ENCODE measurements around the gene LRRC8C.
A peak's percentile ranks its signal among the peaks of the same experiment; 100 is the strongest.

LRRC8C gene

DNA sequence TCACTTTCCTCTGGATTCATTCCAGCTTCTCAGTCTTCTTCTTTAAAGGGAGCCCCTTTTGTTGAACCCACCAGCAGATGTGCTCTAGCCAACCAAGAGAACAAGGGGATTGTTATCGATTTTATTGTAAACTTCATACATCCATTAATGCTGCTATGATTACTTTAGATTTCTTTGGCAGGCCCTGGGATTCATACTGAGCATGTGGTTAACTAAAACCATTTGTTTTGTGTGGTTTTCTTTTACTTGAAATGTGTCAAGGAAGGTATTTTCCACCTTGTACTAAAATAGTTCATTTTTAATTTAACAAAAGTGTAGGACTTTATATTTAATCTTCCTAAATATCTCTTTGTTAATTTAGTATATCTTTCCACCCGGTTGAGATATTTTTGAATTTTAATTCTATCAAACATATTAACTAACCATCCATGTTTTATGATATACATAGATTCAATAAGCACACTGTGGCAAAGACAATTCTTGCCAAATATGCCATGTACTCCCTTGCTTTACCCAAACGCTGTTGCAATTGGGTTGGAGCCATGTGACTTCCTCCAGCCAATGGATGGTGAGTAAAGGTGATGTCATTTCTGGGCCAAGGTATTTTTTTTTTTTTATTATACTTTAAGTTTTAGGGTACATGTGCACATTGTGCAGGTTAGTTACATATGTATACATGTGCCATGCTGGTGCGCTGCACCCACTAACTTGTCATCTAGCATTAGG, 113.7 kb downstream of the LRRC8C start:
- TF ChIP-seq ZNF274 (IDR thresholded peaks at IDR 0.05; ENCODE audit: low read depth, low read length) = no peak
- no peak overlapping the region for H3K4me3 ChIP-seq (ENCODE audit: low read length)

DNA sequence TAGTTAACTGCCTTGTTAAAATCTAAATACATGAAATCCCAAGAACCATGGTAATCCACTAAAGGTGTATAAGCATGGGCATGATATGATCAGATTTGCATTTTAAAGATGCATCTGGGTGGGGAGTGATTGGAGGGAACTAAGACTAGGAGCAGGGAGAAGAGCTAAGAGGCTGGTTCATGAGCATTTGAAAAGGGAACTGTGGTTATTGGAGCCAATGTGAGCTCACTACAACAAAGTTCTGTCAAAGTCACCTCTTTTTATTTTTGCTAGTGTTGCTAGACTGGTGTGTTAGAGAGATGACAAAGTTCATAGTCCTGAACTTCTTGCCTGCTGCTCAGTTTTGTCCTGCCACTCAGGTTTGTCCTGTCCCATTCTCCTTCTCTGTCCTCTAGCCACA, 120.8 kb downstream of the LRRC8C start:
- no peak overlapping the region for H3K4me3 ChIP-seq (ENCODE audit: low read length)
- no peak for TF ChIP-seq ZNF274 (IDR thresholded peaks at IDR 0.05; ENCODE audit: low read depth, low read length)

DNA sequence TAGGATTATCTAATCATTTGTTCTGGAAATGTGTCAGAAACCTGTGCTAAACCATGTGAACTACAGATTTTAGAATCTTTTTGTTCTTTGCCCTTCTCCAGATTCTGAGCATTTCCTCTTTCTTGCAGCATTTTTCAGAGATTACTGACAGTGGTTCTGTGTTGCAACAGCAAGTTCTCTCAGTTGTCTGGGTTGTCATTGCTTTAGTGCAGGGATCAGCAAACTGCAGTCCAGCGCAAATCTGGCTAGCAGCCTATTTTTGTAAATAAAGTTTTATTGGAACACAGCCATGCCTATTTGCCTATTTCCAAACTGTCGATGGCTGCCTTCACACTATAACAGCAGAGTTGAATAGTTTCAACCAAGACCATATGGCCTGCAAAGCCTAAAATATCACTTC, 121.6 kb downstream of the LRRC8C start:
- H3K4me3 ChIP-seq (ENCODE audit: low read length) = no peak overlapping the region
- no peak for TF ChIP-seq ZNF274 (IDR thresholded peaks at IDR 0.05; ENCODE audit: low read depth, low read length)

DNA sequence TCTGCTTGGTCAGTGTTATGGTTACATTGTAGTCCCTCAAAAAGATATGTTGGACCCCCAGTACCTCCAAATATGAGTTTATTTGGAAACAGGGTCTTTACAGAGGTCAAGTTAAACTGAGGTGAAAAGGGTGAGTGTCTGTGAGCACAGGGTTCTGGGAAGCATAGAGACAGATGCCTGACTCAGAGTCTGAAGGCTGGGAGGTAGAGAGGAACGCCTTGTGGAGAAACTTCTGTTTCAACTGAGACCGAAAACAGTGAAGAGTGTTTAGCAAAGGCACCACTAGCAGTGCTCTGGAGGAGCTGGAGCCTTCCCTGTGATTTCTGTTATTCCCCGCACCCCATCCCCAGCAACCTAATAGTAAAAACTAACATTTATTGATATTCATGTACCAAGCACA, 122.7 kb downstream of the LRRC8C start:
- no peak overlapping the region for H3K4me3 ChIP-seq (ENCODE audit: low read length)
- TF ChIP-seq ZNF274 (IDR thresholded peaks at IDR 0.05; ENCODE audit: low read depth, low read length) = no peak

DNA sequence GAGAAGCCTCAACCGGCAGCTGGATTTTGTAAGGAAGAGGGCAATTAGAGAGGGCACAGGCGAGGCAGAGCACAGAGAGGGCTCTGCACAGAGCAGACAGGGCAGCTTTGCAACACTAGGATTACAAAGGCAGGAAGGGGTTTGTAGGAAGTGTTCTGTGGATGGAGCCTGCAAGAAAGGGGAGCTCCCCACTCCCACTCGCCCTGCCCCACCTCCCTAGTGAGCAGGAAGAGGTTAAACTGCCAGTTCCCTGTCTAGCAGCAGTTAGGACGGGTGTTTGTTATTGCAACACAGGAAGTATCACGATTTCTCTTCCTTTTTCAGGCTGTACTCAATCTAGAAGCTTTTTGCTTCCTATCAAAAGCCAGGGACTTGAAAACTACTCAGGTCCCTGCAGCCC, 124.6 kb downstream of the LRRC8C start:
- TF ChIP-seq ZNF274 (IDR thresholded peaks at IDR 0.05; ENCODE audit: low read depth, low read length) = no peak
- H3K4me3 ChIP-seq (ENCODE audit: low read length) = no peak overlapping the region; the same call in 1 of the 2 replicates

DNA sequence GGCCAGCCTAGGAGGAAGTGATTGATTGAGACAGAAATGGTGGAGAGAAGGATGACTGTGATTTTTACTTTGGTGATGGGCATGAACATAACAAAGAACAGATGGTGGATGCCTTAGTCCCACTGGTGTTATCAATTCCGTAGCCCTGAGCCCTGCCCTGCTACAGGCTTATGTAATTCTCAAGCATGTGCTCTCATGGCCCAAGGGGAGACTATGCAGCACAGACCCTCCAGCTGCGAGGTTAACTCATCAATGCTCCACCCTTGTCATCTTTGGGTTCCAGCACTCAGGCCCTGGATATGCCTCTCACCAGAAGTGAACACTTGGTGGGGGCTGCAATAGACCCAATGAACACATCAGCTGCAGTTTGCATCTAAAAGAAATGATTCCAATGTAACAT, 125.2 kb downstream of the LRRC8C start:
- peak overlapping the region; percentile 1; the same call in 1 of the 2 replicates for H3K4me3 ChIP-seq (ENCODE audit: low read length)
- no peak for TF ChIP-seq ZNF274 (IDR thresholded peaks at IDR 0.05; ENCODE audit: low read depth, low read length)

DNA sequence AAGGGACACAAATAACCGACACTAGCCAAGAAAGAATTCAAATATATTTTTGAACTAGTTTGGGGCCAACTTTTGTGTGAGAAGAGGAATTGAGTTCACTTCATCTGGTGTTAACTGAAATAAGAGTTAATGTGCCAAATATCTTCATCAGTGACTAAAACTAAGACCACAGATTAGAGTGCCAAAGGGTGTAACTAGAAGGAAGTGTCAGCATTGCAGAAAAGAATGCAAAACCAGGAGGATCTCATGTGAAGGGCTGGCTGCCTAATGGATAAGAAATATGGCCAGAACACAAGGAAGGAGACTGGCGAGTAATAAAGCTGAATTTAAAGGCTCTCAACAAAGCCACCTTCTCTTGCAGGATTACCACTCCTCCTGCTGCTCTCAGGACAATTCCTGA, 126.1 kb downstream of the LRRC8C start:
- TF ChIP-seq ZNF274 (IDR thresholded peaks at IDR 0.05; ENCODE audit: low read depth, low read length) = no peak
- no peak overlapping the region for H3K4me3 ChIP-seq (ENCODE audit: low read length)

DNA sequence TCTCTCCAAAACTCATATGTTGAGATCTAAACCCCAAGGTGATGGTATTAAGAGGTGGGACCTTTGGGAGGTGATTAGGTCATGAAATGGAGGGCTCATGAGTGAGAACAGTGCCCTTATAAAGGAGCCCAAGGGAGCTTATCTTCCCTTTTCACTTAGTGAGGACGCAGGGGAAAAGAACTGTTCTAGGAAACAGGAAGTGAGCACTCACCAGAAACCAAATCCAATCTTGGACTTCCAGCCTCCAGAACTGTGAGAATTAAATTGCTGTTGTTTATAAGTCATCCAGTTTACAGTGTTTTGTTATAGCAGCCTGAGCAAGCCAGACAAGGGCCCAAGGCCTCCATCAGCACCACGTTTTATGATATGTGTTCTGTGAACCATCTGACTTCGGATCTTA, 127.6 kb downstream of the LRRC8C start:
- no peak for TF ChIP-seq ZNF274 (IDR thresholded peaks at IDR 0.05; ENCODE audit: low read depth, low read length)
- H3K4me3 ChIP-seq (ENCODE audit: low read length) = no peak overlapping the region

DNA sequence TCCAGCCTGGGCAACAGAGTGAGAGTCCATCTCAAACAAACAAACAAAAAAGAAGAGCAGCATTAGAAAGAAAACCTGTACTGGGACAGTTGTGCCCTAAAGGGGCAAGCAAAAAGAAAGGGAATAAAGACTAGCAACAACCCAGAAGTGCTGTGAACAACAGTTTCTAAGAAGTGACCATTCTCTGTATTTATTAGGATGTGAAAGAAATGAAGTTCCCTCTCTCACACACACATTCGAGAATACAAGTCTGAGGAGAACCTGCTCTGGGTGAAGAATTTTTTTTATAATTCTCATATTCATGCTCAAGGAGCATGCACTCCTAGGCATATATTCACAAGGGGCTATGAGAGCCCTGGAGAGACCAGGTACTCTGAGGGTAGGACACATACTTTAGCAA, 128.4 kb downstream of the LRRC8C start:
- H3K4me3 ChIP-seq (ENCODE audit: low read length) = no peak overlapping the region
- no peak for TF ChIP-seq ZNF274 (IDR thresholded peaks at IDR 0.05; ENCODE audit: low read depth, low read length)

DNA sequence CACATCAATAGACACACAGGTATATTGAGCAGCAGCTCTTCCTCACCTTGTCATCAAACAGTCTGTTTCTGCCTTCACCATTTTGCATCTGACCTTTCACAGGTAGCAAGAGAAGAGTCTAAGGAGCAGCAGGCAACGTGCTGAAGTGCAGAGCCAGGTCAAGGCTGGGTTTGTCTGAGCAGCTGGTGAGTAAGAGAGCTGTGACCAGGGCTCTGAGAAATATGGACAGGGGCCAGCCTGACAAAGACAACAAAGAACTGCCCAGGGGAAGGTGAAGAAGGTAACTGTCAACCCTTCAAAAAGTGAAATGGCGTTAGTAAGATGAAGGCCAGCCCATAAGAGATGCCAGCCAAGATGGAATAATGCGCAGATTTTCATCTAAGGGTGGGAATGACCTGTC, 129.0 kb downstream of the LRRC8C start:
- no peak for TF ChIP-seq ZNF274 (IDR thresholded peaks at IDR 0.05; ENCODE audit: low read depth, low read length)
- H3K4me3 ChIP-seq (ENCODE audit: low read length) = no peak overlapping the region

DNA sequence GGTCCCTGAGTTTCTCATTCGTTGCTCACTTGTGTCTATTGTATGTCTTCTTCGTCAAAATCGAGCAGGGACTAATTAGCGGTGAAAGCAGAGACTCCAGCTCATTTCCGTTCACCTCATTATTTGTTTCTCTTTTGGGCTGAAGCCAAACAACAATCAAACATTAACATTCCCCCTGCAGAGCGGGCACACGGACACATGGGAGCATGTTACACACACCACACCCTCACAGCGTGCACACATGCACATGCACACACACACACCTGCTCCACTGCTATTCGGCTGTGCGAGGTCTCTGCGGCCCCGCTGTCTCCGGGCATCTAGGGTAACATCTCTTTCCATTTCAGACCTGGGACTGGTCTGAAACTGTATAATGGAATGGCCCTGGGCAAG, 129.5 kb downstream of the LRRC8C start:
- H3K4me3 ChIP-seq (ENCODE audit: low read length) = no peak overlapping the region
- TF ChIP-seq ZNF274 (IDR thresholded peaks at IDR 0.05; ENCODE audit: low read depth, low read length) = no peak

DNA sequence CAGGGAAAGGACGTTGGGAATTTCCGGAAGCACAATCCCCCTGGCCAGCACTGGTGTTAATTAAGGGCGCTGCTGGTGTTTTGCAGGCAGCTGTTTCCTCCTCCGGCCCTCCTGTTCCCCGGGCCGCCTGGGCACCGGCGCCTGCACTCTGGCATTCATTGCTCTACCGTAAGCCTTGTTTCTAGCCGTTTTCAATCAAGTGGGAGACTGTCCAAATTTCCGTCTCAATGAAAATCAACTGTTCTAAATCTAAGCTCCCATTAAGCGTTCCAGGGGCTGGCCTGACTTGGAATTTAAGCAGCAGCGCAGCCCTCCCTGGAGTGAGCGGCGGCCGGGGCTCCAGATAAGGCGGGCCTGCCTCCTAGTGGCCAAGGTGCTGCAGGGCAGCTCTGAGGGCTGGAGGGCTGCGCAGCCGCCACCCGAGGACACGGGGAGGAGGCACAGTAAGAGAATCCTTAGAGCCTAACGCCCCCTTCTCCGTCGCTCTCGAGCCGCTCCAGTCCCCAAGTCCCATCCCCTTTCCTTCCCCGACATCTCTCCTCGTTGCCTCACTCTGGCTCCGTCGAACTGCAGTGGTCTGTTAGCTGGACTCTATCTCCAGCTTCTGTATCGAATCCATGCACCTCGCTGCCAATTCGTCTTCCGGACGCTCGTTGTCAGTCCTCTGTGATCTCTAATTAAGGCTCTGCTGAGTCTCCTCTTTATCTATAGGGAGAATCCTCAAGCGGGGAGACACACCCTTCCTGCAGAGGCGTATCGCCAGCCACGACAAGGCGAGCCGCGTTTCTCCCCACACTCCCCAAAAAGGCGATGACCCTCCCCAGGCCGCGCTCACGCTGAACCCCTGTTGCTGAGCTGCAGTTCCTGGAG, 130.1 kb downstream of the LRRC8C start:
- TF ChIP-seq ZNF274 (IDR thresholded peaks at IDR 0.05; ENCODE audit: low read depth, low read length) = no peak
- H3K4me3 ChIP-seq (ENCODE audit: low read length) = peak overlapping the region; percentile 55; the same call in 1 of the 2 replicates

DNA sequence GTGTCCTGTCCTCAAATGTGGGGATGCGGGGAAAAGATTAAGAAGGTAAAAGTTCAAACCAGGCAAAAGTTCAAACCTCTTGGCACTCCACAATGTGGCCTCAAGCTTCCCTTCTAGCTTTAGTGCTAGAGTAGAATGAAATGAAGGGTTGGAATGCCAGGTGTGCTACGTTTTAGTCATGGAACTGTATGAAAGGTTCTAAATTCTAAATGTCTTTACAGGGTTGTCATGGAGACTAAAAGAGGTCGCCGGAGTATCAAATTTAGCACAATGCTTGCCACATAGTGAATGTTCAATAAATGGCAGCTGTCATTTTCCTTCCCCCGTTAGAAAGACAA, 130.7 kb downstream of the LRRC8C start:
- no peak overlapping the region; the same call in 1 of the 2 replicates for H3K4me3 ChIP-seq (ENCODE audit: low read length)
- no peak for TF ChIP-seq ZNF274 (IDR thresholded peaks at IDR 0.05; ENCODE audit: low read depth, low read length)

DNA sequence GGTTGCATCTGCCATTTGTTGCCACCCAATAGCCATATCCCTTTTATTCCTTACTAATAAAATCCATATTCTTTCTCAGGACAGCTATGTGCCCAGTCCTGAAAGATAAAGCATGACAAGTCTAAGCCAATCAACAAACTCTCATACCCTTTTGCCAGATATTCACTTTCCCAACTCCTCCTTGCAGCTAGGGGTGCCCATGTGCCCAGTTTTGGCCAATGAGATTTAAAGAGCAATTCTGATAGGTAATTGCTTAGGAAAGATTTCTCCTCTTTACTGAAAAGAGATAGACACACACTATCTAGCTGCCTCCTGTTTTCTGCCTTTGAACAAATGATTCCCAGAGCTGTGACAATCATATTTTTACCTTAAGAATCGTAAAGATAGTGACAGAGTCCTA, 132.9 kb downstream of the LRRC8C start:
- H3K4me3 ChIP-seq (ENCODE audit: low read length) = no peak overlapping the region
- no peak for TF ChIP-seq ZNF274 (IDR thresholded peaks at IDR 0.05; ENCODE audit: low read depth, low read length)

DNA sequence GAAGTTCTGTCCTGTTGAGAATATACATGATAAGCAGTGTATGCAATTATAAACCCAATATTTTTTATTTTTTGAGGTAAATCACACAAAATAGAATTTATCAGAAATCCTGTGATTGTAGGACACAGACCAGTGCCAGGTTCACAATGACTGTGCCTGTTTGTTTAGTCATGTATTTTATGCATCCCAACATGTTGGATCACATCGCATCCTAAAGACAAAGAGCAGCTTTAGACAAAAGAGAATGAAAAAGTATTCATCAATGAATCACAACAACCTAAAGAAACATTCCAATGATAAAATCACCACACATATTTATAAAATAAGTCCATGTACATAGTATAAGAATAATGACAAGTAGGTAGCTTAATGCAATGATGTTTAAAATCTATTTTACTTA, 134.7 kb downstream of the LRRC8C start:
- no peak overlapping the region for H3K4me3 ChIP-seq (ENCODE audit: low read length)
- TF ChIP-seq ZNF274 (IDR thresholded peaks at IDR 0.05; ENCODE audit: low read depth, low read length) = no peak
